SK-N-SH (cell line): ENCODE measurements around the gene LTBP1.

Experiments
- CTCF ChIP-seq: fragments of 200-600 bp; sonication (generic); IDR thresholded peaks from 2 replicates; pipeline ENCODE4 v1.6.1; 2017; ENCODE audit warnings: antibody characterized with exemption, mild to moderate bottlenecking, moderate library complexity
- FOXM1 ChIP-seq: IDR thresholded peaks from 2 replicates; pipeline ENCODE4 v1.4.0; 2012; ENCODE audit warnings: low read depth, mild to moderate bottlenecking
- MAX ChIP-seq: IDR thresholded peaks from 2 replicates; pipeline ENCODE4 v1.4.0; 2012; ENCODE audit warnings: low read depth
- MXI1 ChIP-seq: IDR thresholded peaks from 2 replicates; pipeline ENCODE4 v1.6.1; 2012; ENCODE audit warnings: mild to moderate bottlenecking, low read depth, low read length, improper control_type of control experiment
- RXRA ChIP-seq: IDR thresholded peaks from 2 replicates; pipeline ENCODE4 v1.4.0; 2012; ENCODE audit warnings: low read depth, mild to moderate bottlenecking, borderline replicate concordance
- SIN3A ChIP-seq: IDR thresholded peaks from 2 replicates; pipeline ENCODE4 v1.6.1; 2012; ENCODE audit warnings: low read depth, mild to moderate bottlenecking, low read length, moderate library complexity, borderline replicate concordance
- YY1 ChIP-seq: IDR thresholded peaks from 2 replicates; pipeline ENCODE4 v1.4.0; 2012; ENCODE audit warnings: low read depth, mild to moderate bottlenecking

GRCh38 chr2:33358878-33359277 lies 412.1 kb downstream of the LTBP1 start:
- TF ChIP-seq MAX (no peak), YY1 (no peak), MXI1 (no peak), CTCF (no peak), SIN3A (no peak), FOXM1 (no peak), RXRA (no peak)
